NCI-H446 (cell line): ENCODE measurements around the gene ATP13A4.

ENCODE experiments used
- DNase-seq, 2 experiments: peaks; one replicate each; lab custom pipeline; 2025; lab: John Stamatoyannopoulos, UW

The ATP13A4 gene

GRCh38 chr3:193554811-193555210 lies at the start of gene ATP13A4:
TSS of gene ATP13A4 (minus strand) at chr3:193554895. CDS start at chr3:193554799, 96 bp downstream.
- DNase-seq, result no peak

GRCh38 chr3:193599393-193599792 lies 44.7 kb upstream of the ATP13A4 start:
- no peak for DNase-seq

GRCh38 chr3:193598202-193598601 lies 43.5 kb upstream of the ATP13A4 start:
- no peak for DNase-seq

GRCh38 chr3:193595939-193596487 lies 41.3 kb upstream of the ATP13A4 start:
- no peak for DNase-seq

- DNase-seq, result no peak
These were observed 40.4 kb upstream of the ATP13A4 start for GRCh38 chr3:193594946-193595689.

- peak in 1 of 2 experiments; percentile 30 for DNase-seq
These were observed 39.0 kb upstream of the ATP13A4 start for GRCh38 chr3:193593668-193594030.

GRCh38 chr3:193592841-193593667 lies 38.4 kb upstream of the ATP13A4 start, which contains the start of gene OPA1:
TSS of gene OPA1 (plus strand) at chr3:193593208. CDS start at chr3:193593378, 170 bp downstream.
- DNase-seq, result peak; percentile 99 to 100

GRCh38 chr3:193590088-193590856 lies 35.6 kb upstream of the ATP13A4 start:
- no peak for DNase-seq

GRCh38 chr3:193589616-193590015 lies 34.9 kb upstream of the ATP13A4 start:
- no peak for DNase-seq

- DNase-seq, result no peak
These were observed 34.4 kb upstream of the ATP13A4 start for GRCh38 chr3:193589129-193589528.

- no peak for DNase-seq
These were observed 31.8 kb upstream of the ATP13A4 start for GRCh38 chr3:193586526-193586925.

- no peak for DNase-seq
These were observed 30.8 kb upstream of the ATP13A4 start for GRCh38 chr3:193585530-193585929.

- no peak for DNase-seq
These were observed 19.9 kb upstream of the ATP13A4 start for GRCh38 chr3:193574488-193575070.

- DNase-seq, result no peak
These were observed 18.9 kb upstream of the ATP13A4 start for GRCh38 chr3:193573403-193574191.

- DNase-seq, result peak; percentile 40 to 71
These were observed 17.8 kb upstream of the ATP13A4 start for GRCh38 chr3:193572426-193572908.

GRCh38 chr3:193569119-193569518 lies 14.4 kb upstream of the ATP13A4 start:
- no peak for DNase-seq

GRCh38 chr3:193564012-193564411 lies 9.3 kb upstream of the ATP13A4 start:
- DNase-seq, result no peak

GRCh38 chr3:193563426-193563825 lies 8.7 kb upstream of the ATP13A4 start:
- no peak for DNase-seq

GRCh38 chr3:193560870-193561269 lies 6.2 kb upstream of the ATP13A4 start:
- peak in 1 of 2 experiments; percentile 32 for DNase-seq

GRCh38 chr3:193560091-193560490 lies 5.4 kb upstream of the ATP13A4 start:
- no peak for DNase-seq

GRCh38 chr3:193559100-193559499 lies 4.4 kb upstream of the ATP13A4 start:
- DNase-seq, result no peak
